ELR (cell line): ENCODE results near the gene GRIP2.

Source experiments
- DNase-seq: peaks from one replicate; pipeline ENCODE4 v3.0.0-alpha.2; 2015; ENCODE audit warnings: low read depth

GRIP2 gene

DNA sequence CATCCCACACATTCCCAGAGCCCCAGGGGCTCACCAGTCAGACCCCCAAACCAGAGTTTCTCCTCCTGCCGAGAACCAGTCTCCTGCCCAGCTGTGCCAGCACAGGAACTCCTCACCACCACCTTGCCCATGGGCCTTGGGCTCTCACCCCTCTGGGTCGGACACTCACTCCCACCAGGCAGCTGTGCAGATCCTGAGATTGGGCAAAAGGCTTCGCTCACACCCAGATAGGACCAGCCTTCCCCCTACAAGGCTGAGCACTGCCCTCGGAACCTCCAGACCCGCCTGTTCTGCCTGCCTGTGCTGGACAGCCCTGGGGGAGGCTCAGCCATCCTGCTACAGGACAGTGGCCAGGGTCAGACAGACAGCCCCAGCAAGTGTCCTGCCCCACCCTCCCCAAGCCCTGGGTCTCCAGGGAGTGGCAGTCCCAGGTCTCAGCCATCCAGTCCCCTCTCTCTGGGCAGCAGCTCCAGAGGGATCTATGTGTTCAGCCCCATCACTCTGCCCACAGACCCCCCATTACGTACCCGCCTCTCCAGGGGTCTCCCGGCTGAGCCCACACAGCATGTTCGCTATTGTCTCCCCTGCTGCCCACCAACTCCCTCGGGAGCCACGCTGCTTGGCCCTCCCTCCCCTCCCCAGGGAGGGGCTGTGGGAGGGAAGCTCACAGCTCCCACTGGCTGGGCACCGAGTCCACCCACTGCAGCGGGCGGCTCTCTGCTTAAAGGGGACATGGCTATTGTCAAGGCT is at the start of gene GRIP2:
GRIP2 (minus strand) TSS at position 601 of the 750 bp plus-strand sequence; CDS start at position 567, 34 bp downstream.
- DNase-seq, result no peak

DNA sequence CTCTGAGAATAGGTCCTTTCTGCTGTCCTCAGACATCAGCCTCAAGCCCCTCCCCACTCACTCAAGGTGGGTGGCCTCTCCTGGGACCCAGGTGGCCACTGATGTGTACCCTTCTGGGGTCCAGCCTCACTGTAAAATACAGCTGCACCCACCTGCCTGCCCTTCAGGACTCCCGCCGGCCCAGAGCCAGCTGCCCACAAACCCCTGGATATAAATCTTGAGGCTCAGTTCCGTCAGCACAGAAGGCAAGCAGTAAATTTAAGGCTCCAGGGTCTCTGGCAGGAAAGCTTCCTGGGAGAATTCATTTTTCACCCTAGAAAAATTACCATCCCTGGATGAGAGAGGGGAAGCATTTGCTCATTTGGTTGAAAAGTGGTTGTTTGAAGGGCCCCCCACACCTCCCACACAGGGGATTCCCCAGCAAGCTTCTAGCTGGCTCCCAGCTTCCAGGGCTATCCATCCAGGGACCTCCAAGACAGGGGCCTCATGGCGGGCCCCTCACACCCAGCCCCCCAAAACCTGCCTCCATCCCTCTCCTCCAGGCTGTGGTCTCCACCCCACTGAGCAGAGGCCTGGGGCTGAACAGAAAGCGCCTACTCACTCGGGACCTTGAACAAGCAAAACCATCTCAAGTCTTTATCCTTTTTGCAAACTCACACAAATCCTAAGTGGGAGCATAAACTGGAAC is 48.4 kb upstream of the GRIP2 start:
- no peak for DNase-seq

DNA sequence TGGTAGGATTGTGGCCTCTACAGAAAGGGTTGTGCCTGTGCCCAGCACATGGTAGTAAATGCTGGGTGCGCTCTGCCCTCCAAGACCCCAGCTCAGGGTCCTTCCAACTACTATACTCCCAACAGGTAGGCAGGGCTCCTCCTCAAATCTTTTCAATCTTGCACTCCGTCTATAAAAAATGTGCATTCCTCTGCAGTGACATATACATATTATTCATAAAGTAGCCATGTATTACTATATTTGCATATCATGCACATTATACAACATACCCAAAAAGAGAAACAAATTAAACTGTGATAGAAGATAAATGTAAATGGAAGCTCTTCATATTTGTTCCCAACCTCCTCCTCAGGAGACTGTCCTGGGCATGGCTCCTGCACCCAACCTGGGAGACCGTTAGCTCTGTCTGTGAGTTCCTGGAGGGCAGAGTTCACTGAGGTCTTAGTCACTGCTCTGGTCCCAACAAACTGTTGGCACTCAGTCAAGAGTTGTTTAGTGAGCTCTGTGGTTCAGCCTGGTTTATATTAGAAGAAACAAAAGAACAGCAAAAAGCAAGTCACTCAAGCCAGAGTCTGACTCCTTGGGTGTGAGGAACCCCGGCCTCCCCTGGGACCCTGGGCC is 47.7 kb upstream of the GRIP2 start:
- DNase-seq, result peak; percentile 91

DNA sequence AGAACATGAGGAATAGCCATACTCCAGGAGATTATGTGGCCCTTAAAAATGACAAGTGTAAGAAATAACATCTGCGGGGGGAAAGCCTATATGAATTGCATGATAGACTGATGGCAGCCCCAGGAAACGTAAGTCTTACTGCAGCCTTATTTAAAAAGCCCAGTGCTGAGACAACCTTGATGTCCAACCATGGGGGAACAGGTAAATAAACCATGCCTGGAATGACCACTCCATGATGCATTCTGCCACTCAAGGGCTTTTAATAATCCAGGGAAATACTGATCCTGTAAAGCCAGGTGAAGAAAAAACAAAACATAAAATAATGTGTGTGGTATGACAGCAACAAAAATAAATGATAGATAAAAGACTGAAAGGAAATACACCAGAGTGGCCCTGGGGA is 46.5 kb upstream of the GRIP2 start:
- no peak for DNase-seq

DNA sequence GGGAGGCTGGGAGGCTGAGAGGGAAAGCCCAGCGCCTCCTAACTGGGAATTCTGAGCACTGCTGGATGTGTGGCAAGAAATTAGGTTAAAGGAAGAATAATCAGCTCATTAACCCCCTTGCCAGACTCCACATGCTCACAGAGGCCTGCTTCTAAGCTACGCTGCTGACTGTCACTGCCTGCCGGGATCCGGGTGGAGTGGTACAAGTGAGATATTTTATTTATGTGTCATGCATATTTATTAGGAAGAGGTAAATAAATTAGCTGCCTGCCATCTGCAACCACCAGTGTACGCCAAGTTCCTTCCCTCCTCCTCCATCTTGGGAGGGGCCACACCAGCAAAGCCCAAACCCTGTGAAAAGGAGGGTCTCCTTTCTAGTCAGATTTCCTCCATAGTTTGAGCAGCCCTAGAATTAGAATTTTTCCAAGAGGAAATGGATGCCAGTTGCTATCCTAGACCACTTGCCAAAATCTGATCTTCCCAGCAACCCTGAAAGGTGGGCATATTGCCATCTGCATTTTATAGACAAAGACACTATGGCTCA is 43.5 kb upstream of the GRIP2 start:
- DNase-seq, result peak; percentile 10

DNA sequence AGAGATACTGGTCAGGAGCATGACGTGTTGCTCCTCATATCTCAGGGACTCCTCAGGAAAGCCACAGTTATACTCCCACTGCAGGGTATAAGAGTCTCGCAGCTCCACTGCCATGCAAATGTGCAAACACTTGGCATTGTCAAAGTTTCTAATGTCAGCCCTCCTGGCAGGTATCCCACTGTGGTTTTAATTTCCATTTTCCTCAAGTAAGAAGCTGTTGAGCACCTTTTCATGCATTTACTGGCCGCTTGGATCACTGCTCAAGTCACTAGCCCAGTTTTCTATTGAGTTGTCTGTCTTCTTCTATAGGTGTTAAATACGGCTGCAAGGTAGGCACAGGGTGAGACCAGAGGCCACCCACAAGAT is 41.9 kb upstream of the GRIP2 start:
- DNase-seq, result no peak

DNA sequence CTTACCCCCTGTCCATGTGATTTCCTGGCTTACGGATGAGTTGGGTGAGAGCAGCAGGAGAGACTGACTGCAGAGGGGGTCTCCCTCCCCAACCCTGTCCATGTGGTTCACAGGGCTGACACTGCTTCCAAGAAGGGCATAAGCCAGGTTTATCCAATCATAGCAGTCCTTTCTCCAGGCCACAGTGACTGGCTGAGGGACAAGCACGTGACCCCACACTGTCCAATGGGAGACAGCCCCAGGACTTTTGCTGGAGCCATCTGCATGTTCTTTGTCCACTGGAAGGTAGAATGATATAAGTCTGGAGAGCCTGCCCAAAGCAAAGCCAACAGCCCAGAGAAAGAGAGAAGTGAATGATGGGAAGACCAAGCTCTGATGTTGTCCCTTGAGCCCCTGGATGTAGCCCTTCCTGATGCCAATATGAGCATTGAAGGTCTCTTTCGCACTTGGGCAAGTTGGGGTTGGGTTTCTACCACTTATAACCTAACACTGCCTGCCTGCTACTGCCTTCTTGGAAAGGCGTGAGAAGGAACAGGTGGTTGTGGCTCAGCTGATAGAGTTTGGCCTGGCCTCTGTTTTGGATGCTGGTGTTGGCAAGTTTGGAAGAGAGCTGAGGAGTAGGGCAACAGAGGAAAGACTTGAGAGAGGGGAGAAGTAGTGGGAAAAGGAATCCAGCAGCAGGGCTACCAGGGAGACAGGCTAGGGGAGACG is 41.3 kb upstream of the GRIP2 start:
- DNase-seq, result no peak

DNA sequence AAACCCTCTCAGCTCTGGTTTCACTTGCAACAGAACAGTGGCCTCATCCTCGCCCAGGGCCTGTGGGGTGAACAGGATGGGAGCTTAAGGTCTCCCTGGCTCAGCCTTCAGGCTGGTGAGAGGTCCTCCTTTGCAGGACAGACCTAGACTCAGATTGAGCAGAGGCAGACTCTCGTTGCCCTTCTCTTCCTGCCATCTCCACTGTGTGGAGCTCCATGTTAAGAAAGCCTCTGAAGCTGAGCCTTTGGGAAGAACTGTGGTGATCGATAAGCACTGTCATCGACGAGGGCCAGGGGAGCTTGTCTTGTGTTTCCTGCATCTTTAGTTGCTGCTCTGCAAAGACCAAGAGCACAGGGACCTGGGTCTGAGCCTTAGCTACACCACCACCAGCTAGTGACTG is 37.8 kb upstream of the GRIP2 start:
- peak; percentile 15 for DNase-seq

DNA sequence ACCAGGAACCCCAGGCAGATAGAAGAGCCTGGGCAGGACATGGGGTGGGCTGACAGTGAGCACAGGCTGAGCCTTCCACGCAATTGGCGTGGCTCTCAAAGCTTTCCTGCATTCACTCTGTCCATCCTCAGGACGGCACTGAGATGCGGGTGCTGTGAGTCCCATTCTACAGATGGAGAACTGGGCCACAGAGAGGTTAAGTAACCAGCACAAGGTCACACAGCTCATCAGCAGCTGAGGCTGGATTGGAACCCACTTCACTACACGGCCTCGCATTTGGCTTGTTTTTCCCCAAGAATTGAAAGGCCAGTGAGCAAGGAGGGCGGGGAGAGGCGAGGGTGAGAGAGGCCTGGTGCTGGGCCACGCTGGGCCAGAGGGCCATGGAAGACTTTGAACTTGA is 36.0 kb upstream of the GRIP2 start:
- DNase-seq, result no peak

DNA sequence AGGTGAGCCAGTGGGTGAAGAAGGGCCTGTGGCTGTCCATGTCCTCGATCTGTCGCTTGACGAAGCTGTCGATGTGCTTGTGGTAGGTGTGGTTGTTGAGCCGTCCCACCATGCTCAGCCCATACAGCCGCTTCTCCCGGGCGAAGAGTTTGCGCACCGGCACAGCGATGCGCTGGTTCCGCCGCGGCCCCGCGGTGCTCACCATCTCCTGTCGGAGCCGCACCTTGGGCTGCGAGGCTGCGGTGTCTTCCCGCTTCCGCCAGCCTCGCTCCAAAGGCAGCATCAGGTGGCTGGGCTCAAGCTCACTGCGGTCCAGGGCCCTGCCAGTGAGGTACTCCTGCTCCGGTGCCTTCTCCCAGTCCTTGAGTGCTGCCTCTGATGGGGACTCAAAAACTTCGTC is 34.0 kb upstream of the GRIP2 start:
- no peak for DNase-seq

DNA sequence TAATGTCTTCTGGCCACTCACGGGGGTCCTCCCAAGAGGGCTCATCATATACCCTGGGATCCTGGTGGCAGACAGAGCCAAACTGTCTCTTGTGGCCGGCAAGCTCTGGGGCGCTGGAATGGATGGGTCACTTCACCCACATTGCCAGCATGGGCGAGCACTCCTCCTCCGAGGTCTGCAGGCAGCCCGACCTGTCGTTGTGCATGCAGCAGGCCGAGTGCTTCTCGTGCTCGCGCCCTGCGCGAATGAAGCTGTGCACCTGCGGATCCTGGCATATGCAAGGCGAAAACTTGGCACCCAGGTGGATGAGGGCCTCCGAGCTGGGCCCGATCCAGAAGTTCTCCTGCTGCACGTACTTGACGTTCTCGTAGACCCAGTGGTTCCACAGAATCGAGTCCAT is 33.6 kb upstream of the GRIP2 start:
- DNase-seq, result no peak

DNA sequence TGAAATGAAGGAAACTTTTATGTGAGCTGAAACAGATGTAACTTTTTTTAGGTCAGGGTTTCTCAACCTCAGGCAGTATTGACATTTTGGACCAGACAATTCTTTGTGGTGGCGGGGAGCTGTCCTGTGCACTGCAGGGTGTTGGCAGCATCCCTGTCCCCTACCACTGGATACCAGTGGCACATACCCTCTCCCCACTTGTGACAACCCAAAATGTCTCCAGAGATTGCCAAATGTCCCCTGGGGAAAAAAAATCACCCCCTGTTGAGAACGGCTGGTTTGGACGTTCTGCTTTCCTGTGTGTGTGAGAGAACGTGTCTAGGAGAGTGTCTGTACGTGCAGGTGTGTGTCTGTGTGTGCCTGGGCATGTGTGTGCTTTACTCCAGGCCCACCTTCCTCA is 30.7 kb upstream of the GRIP2 start:
- no peak for DNase-seq

DNA sequence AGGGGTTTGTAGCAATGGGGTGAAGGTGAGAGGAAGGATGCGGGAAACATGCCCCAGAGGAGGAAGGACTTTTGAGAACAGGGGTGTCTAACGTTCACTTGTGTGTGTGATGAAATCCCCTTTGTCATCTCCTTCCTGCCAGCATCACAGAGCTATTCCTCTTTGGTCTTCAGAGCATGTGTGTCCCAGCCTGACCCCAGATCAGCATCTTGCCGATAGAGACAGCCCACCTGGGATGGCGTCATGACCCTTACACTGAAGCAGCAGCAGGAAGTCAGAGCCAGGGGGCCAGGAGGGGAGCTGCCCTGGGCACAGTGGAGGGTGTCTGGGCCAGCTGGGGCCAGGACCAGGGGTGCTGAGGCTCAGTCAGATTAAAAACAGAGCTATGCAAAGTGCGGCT is 29.9 kb upstream of the GRIP2 start:
- no peak for DNase-seq

DNA sequence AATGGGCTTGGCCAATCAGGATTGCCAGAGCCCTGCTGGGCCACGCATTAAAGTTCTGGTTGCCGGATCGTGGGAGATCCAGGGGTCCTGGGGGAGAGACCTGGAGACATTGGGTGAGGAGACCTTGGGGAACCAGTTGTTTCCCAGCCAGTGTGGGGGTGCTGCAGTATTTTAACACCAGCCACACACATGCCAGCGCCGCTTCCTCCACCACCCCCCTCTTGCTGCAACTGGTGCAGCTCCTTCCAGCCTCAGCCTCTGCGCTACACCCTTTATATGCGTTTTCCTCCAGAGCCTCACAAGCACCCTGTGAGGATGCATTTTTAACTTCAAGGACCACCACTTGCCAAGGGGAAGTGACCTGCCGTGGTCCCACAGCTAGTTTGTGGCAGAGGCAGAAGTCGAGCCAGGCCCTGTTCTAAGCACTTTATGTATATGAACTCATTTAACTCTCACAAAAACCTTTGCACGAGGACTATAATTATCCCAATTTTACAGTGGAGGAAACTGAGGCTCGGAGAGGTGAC is 29.4 kb upstream of the GRIP2 start:
- DNase-seq, result no peak

DNA sequence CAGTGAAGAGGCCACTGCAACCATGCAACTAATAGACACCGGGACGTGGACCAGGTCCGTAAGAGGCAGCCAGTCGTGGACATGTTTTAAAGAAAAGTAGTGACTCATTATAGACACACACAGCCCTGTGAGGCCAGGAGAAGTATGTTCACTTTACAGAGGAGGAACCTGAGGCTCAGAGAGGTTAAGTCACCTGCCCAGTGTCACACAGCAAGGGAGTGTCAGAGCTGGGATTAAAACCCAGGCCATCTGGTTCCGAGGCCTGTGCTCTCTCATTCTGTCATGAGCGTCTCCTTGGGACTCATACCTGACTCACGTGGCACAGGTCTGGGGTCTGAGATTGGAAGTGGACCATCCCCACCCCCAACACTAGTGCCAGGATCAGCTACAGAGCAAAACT is 28.1 kb upstream of the GRIP2 start:
- DNase-seq, result no peak

DNA sequence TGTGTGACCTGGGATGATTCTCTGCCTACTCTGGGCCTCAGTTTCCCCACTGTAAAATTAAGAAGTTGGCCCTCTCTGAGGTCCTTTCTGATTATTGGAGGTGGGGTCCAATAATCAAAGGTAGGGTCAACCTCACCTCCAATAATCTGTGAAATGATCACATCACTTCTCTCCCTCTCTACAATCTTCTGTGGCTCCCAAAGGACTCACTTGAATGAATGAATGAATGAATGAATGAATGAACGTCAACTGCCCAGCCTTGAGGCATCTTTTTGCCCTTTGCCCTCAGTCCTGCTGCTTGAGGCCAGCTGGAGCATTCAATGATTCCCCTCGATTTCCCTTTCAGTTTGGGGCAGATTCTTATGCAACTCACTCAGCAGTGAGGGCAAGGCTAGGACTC is 26.7 kb upstream of the GRIP2 start:
- no peak for DNase-seq

DNA sequence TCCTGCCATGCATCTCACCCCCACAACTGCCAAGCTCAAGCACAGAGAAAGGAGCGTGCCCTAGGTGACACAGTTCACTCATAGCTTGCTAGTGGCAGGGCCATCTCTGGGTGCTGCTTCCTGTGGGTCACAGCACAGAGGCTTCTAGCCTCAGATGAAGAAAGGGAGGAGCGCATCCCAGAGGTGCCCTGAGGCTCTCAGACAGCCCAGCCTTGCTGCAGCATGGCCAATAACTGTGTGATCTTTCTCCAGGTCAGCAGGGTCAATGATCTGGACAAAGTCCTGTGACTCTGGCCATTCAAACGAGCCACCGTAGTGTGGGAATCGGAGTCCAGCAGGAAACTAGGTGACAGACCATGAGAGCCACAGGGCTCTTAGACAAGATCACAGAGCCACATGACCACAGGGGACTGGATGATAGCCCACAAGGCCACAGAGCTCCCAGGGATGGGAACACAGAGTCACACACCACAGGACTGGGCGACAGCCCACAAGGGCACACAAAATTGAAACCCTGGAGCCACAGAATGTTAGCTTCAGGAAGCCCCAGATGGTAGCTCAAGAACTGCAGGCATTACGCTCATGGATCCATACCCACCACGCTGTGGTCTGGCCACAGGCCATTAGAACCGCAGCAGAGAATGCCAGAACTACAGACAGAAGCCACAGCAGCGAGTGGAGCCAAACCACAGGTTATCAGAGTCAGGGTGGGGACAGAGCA is 25.9 kb upstream of the GRIP2 start:
- DNase-seq, result peak; percentile 50

DNA sequence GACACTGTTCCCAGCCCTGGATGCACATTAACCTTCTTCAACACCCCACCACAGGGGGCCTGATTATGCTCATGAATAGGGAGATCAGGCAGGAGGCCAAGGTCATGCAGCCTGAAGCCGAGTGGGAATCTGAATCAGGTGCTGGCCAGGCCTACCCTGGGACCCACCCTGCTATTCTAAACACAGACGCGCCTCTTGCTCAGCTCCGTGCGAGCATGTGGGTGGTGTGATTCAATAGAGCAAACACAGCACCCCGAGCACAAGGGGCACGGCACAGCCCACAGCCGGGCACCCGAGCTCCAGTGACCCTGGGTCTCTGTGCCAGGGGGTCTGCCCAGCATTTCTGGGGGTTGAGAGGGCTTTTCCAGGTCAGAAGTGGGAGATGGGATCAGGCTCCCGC is 24.6 kb upstream of the GRIP2 start:
- DNase-seq, result no peak

DNA sequence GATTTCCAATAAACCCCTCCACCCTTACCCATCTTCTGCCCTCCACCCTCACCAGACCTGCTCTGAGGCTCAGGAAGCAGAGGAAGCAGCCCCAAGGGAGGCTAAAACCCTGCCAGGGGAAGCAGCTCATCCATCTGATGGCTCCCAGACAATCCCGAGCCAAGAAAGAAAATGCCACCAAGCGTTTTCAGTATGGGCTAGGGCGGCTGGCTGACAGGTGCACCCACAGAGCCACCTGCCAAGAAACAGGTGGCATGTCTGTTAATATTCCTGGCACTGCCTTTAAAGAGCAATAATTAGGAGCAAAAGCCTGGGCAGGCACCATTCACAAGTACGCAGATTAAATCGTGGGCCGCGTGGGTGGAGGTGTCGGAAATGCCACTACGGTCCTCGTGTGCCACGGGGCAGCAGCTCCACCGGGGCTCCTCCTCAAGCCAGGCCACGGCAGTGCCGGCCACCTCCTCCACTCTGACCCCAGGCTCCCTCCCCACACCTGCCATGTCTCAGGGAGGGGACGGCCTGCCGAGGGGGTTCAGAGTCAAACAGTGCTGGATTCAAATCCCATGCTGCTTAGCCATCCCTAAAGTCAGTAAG is 23.9 kb upstream of the GRIP2 start:
- no peak for DNase-seq

DNA sequence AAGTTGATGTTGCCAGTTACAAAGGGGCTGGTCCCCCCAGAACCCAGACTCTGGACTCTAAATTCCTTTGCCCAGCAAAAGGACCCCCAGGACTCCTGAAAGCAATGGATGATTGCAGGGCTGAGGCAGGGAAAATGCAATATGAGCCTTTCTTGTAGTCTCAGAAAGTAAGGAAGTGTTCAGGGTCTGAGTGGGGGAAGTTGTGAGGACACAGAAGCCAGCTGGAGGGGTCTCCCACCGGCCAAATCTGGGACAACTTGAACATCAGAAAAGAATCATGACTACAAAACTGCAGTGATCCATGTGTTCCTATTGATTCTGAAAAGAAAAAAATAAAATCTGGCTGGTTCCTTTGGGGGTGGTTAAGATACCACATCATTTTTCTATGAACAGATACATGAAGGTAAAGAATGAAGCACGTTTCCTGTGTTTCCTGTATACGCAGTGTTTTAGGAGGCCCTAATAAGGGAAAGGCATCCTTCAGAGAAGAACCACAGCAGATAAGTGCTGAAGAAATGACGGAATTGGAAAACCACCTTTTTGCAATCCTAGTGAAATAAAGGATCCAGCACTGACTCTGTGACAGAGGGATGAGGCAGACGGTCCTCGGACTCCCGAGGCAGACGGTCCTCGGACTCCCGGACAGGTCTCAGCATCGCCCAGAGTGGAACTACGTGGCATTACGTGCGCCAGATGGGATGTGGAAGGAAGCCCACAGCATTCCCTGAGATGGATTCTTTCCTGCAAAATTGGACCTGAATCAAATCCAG is 22.2 kb upstream of the GRIP2 start:
- DNase-seq, result no peak
